HG02981 (cell line): ENCODE measurements around the gene OSGEP.
"Not testable (repeated sequence)": the region's sequence is repeated elsewhere in the genome, so short reads cannot be mapped to it uniquely, and the experiment has no call there.

ENCODE experiments used
- ATAC-seq: cut with Tn5 transposase; IDR thresholded peaks from one replicate; pipeline ENCODE4 v1.9.1; 2021; ENCODE audit warnings: mild to moderate bottlenecking, moderate library complexity; ENCODE audit not compliant: unreplicated experiment

Gene OSGEP

DNA sequence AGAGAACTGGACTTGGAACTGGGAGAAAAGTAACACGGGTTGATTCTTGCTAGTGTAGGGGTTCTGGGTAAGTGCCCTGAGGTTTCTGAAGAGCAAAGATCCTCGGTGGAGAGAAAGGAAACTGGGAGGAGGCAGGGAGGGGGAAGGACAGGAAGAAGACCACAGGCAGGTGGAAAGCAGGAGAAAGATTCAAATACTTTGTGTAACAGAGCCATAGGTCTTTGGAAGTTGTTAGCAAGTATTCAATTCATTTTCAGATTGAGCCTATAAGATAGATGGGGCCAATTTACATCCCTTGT, 15.9 kb upstream of the OSGEP start:
- ATAC-seq = no peak

DNA sequence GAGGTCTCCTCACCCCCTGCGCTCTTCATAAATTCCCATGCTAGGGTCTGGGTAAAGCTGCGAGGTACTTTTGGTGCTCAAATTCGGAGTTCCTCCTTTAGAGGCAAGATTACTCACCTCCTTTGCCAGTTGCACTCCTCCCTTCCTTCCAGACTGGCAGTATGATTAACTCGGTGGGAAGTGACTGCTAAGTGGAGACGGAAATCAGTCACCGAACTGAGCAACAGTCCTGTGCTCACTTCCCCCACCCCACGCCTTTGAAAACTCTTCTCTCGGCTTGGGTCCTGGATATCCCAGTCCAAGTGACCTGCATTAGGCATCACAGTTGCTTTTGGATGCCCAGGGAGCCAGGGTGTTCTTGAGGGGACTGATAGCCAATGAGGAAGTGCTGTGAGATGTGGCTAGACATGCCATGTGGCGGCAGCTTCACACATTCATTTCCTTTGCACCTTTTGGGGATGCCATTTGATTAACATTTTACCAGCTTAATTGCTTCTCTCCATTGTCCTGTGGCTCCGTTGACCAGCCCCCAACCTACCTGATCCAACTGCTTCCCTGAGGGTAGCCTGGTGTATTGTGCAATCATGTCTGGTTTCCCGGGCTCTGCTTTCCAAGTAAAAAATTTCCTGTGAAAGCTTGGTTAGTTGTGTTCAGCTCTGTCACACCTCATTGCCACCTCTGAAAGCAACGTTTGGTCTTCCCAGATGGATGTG, 15.4 kb upstream of the OSGEP start:
- peak; percentile 30 for ATAC-seq

DNA sequence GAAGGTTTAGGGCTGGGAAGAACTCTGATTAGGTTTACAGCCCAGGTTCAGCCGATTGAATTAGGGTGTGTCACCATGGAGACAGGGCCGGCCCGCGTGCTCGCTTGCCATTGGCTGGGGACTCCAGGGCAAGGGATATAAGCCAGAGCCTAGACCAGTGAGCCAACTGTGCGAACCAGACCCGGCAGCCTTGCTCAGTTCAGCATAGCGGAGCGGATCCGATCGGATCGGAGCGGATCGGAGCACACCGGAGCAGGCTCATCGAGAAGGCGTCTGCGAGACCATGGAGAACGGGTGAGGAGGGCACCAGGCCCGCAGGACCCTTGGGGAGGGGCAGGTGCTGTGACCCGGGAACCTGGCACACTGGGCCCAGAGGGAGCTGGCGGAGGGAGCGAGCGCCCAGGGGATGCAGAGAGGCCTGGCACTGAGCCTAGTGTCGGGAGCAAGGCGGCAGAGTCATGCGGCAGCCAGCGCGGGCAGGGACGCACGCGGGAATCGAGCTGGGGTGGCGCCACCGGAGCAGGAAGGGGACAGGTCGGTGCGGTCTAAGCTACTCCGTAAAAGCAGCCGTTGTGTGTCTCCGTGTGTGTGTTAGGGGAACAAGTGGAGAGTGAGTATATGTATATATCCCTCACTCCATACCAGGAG, 14.8 kb upstream of the OSGEP start, which contains the start of gene PNP:
PNP (plus strand) TSS at position 165 of the 648 bp plus-strand sequence; CDS start at position 284, 119 bp downstream.
- ATAC-seq = peak; percentile 93

DNA sequence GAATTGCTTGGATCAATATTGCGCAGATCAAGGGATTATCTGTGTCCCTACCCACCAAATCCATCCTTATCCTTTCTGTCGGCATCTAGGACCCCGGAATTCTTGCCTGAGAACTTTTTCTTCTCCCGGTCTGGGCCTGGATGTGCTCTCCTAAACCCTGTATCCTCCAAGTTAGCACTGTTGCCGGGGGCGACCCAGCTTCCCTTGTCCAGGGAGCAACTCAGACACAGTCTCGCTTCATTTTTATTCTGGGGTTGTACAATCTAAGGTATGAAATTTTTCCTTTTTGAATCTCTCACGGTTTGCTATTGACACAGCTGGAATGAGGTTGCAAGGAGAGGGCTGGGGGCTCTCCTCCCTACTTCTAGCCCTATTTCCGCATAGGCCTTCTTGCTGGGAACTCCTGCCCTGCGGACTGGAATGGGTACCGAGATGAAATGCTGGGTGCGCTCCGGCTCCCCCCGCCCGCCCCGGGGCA, 14.2 kb upstream of the OSGEP start:
- no peak for ATAC-seq

DNA sequence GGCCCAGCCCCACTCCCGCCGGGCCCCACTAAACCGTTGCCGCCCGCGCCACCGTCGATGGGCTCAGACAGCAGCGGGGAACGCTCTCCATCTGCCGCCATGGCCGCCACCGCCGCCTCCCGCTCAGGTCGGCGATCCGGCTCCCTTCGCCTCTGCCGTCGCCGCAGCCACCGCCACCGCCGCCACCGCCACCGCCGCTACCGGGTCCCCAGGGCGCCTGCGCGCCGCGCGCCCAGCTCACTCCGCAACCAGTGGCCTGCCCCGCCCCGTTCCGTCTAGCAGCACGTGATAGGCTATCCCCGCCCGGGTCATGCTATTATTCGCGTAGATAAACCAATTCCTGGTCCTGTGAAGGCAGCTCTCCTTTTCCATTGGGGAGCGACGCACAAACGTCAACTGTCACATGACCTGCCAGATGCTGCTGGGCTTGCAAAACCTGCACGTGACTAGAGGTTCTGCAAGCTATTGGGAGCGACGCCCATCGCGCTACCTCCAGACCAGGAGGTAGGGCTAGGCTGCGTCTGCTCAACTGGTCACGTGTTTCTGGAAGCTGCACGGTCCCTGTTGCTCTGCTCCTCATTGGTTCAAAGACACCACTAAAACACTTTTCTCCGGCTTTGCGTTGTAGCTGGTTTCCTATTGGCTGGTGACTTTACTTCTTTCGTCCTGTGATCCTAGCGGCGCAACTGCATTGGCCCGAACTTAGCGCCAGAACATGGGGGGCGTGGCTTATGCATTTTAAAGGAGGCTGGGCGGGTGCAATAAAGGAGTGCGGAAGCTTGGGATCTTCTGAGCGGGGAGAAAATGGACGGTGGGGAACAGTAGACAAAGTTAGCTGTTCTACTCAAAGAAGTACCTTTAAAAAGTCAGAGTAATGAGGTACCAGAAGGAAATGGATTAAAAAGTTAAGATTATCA, 6.9 kb upstream of the OSGEP start, which contains the start of gene PIP4P1:
PIP4P1 (minus strand) TSS at position 210 of the 917 bp plus-strand sequence; CDS start at position 101, 109 bp downstream.
- peak; percentile 91 for ATAC-seq

DNA sequence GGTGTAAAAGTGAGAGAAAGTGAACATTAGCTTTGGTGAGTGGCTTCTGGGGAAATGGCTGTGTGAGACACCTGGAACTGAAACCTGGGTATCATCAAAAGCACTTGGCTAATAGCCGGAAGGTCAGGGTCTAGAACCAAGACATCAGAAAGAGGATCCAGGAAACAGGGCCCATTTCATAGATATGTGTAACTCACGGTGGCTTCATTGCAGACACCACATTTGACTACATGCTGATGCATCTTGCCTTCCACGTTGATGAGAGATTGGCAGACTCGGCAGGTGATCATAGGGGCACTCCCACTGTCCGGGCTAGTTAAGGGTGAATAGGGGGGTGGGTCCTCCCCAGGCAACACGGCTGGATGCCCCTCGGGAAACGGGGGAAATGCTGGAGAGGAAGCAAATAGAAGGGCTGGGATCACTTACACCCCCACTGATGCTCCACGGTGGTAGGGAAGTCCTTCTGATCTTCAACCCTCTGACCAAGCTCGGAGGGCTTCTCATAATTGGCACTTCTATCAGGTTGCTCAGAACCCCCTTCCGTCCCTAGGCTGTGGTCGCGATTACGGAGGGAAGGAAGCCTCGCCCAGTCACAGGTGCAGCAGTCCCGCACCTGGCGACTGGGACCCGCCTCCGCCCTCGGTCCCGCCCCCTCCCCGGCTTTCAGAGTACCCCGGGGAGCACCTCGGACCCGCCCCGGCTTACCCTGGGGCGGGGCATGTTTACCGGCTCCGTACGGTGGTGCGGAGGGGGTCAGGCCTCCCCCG, 6.0 kb upstream of the OSGEP start:
- peak; percentile 15 for ATAC-seq

DNA sequence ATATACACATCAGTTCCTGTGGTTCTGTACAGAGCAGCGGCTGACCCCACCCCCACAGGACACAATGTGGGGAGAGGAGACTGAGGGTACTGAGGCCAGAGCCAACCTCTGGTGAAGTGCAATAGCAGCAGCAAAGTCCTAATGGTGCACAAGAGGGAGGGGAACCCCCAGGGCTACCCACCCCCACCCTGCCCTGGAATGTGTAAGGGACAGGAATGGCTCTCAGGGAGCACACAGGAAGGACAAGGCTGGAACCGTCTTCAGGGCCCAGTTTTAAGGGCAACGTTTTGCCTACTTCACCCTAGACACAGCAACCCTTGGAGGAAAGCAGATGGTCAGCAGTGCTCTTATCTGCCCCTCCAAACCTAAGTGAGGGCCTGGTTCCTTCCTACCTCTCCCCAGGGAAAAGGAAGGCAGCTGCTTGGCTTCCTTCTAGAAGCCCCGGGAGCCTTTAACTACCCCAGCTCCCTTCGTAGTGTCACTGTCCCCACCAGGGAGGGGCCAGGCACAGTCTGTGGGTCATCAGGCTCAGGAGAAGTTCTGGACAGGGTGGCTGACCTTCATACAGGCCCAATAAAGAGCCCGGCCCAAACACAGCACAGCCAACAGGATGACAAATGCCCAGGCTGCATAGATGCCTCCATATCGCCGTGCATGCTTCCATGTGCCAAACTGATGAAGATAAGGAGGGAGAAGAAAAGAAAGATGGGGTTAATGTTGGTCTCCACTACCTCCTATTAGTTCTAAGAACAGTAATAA, 3.6 kb upstream of the OSGEP start:
- ATAC-seq = no peak

DNA sequence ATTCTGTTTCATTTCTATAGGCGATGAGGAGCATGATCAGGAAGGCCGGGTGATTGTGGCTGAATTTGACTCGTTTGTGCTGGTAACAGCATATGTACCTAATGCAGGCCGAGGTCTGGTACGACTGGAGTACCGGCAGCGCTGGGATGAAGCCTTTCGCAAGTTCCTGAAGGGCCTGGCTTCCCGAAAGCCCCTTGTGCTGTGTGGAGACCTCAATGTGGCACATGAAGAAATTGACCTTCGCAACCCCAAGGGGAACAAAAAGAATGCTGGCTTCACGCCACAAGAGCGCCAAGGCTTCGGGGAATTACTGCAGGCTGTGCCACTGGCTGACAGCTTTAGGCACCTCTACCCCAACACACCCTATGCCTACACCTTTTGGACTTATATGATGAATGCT, 2.4 kb upstream of the OSGEP start:
- no peak for ATAC-seq

DNA sequence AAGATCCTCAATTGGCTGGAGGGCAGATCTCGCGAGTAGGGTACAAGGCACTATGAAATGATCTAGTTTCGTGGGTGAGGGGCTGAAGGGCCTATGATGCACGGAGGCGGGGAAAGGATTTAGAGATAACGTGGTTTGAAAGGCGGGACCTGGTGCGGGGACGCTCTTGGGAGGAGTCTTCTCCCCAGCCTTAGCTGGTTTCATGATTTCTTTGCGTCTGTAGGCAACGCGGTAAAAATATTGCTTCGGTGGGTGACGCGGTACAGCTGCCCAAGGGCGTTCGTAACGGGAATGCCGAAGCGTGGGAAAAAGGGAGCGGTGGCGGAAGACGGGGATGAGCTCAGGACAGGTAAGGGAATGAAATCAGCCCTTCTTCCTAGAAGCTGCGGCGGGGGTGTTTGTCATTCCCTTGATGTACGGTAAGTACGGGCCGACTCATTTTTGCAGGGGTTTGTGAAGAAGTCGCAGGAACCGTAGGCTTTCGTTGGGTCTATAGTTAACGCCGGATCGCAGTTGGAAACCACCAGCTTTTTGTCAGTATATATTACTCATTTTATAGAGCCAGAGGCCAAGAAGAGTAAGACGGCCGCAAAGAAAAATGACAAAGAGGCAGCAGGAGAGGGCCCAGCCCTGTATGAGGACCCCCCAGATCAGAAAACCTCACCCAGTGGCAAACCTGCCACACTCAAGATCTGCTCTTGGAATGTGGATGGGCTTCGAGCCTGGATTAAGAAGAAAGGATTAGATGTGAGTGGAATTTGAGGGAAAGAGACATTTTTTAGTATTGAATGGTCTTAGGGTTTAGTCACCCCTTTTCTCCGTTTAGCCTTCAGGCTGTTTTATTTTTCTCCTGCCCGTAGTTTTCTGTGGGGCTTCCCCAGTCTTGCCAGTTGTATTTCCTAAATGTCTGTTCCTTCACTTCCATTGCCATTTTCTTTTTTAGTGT, 1.0 kb upstream of the OSGEP start:
- ATAC-seq = peak; percentile 45

DNA sequence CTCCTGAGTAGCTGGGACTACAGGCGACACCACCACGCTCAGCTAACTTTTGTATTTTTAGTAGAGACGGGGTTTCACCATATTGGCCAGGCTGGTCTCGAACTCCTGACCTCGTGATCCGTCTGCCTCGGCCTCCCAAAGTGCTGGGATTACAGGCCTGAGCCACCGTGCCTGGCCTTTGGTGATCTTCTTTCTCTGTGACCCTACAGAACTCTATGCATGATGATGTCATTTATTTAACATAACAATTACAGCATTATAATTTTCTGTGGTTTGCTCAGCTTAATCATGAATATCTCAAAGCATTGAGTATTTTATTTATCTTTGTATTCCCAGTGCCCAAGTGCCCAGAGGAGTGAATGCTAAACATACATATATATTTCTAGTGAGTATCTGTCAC, 1.8 kb downstream of the OSGEP start:
- not testable (repeated sequence) for ATAC-seq

DNA sequence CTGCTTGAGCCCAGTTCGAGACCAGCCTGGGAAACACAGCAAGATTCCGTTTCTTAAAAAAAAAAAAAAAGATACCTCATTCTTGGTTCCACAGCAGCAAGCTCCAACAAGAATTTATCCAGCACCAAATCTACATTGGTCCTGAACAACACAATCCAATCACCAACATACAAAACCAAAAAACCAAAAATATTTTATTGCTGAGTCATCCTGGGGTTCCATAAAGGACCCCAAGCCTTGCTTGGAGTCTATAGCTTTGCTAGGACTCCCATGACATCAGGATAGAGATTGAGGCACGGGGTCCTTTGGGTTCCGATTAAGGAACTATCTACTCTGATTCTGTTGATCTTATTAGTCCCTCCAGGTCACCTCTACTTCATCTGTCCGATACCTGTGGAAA, 7.7 kb downstream of the OSGEP start:
- ATAC-seq = no peak

DNA sequence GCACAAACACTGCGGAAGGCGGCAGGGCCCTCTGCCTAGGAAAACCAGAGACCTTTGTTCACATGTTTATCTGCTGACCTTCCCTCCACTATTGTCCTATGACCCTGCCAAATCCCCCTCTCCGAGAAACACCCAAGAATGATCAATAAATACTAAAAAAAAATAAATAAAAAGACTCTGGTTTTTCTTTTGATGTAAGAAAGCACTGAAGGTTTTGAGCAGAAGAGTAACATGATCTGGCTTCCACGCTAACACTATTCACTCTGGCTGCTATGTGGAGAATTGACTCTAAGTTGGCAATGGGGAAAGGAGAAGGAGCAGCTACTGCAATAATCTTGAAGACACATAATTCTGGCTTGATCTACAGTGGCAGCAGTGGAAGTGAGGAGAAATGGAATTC, 11.0 kb downstream of the OSGEP start:
- not testable (repeated sequence) for ATAC-seq

DNA sequence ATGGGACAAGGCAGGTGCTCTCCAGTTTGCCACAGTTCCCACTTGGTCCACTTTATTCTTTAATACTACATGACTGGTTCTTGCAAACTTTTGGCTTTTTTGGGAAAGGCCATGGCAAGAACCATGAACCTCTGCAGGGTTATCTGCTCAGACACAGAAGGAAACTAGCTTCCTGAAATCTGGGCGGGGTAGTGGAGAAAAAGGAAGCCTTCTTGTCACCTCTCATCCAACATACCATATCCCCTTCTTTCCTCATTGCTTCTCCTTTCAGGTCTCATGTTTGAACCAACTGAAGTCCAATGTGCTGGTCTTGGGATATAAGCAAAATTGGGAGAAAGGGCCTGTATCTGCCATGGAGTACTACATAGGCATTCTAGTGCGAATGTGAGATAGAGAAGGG, 13.2 kb downstream of the OSGEP start:
- no peak for ATAC-seq

DNA sequence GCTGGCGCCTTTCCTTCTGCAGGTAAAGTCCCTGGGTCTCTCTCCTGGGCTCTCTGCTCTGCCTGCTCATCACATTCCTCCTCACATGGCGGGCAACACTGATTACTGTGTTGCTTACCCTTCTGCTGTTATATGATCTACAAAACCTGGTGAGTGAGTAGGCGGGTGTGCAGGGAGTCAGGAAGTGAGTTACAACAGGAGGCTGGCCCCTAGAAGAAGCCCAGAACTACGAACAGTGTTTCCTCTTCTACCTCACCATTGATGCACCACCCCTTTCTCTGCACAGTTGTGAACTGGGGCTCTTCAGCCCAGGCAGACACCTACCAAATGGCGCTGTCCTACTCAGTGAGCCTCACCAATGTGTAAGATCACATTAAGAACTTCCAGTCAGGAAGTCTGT, 13.7 kb downstream of the OSGEP start:
- ATAC-seq = no peak

DNA sequence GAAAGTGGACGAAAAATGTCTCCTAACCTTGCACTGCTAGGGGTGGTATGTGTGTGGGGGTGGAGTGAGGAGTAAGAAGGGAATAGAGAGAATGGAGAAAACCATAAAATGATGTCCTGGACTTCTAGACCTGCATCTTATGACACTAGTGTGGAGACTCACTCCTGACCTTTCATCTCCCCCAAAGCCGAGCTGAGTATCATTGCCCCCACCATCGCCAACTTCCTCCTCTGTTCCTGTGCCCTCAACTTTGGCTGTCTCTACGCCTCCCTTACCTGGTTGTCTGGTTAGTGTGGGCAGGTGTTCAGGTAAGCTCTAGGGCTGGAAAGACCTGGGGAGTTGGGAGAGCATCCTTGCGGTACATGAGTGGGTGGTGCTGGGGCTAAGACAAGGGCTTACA, 14.1 kb downstream of the OSGEP start:
- no peak for ATAC-seq

DNA sequence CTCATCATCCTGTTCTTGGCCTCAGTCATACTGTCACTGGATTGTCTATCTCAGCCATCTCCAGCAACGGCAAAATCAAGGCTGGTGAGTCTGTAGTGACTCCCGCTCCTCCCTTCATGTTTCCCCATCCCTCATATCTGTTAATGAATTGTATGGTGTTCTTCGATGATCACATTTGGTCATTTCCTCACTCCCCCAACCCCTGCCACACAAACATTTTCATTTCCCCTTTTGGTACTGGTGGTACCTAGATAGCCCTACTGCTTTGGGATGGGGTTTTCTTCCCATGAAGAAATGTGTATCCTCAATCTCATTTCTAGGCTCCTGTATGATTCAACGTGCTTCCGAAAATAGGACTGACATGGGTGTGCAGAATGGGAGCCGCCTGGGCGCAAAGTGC, 15.9 kb downstream of the OSGEP start:
- ATAC-seq = no peak

DNA sequence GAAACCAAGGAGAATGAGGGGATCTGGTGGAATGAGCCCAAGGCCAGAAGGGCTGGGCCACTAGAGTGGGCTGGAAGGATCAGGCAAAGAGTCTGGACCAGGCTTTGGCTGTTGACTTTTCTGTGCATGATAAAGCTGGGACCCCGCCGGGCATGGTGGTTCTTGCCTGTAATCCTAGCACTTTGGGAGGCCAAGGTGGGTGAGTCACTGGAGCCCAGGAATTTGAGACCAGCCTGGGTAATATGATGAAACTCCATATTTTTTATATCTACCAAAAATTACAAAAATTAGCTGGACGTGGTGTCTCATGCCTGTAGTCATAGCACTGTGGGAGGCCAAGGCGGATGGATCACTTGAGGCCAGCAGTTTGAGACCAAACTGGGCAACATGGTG, 18.3 kb downstream of the OSGEP start:
- no peak for ATAC-seq

DNA sequence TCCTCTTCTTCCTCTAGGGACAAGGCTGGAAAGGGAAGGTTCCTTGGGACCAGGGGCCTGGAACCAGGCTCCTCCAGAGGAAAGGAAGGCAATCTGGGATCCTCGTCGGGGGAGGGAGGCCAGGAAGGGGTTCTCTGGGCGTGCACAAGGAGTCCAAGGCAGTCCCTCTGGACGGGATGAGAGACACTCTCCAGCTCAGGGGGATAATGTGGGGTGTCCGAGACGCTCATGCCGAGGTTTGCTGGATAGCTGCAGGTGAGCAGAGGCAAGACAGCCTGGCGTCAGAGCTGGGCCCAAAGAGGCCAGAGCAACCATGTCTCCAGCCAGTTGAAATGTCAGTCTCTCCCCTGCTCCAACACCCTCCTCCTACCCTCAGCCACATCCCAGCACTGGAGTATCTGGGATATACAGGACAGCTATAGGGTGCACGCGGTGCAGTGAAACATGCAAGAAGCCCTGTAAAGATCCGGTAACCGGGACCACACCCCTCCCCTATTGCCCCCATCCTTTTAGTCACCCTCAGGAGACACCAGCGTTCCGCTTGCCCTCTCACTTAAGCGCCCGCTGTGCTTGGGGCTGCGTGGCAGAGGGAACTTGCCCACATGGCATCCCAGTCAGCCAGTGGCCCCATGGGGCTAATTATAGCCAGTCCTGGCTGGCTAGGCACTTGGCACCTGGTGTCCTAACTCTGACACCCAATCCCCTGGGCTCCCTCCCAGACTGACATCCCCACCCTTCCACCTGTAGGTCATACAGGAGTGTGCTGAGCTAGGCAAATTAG, 18.8 kb downstream of the OSGEP start, which contains the start of gene KLHL33:
KLHL33 (minus strand) TSS at position 585 of the 781 bp plus-strand sequence; CDS start at position 230, 355 bp downstream.
- ATAC-seq = no peak
